Breast epithelium (tissue), 3 donors: ENCODE measurements around the gene AGPAT3.

Source experiments
- POLR2A ChIP-seq: fragments of 450-650 bp; IDR thresholded peaks from one replicate; pipeline ENCODE4 v1.6.1; 2016; ENCODE audit warnings: antibody characterized with exemption, mild to moderate bottlenecking, moderate library complexity
- POLR2AphosphoS5 ChIP-seq, 3 donors: sonication (generic); formaldehyde crosslinking; IDR thresholded peaks; one replicate each; pipeline ENCODE4 v1.6.1; 2017; ENCODE audit warnings: antibody characterized with exemption in 3 of 3
- TF ChIP-seq, protein P1 (sequence below), 3 donors: fragments of 450-650 bp; IDR thresholded peaks; one replicate each; pipeline ENCODE4 v1.5.1; 2016 to 2017; ENCODE audit warnings: antibody characterized with exemption in 3 of 3, mild to moderate bottlenecking in 3 of 3, moderate library complexity in 3 of 3

DNA sequence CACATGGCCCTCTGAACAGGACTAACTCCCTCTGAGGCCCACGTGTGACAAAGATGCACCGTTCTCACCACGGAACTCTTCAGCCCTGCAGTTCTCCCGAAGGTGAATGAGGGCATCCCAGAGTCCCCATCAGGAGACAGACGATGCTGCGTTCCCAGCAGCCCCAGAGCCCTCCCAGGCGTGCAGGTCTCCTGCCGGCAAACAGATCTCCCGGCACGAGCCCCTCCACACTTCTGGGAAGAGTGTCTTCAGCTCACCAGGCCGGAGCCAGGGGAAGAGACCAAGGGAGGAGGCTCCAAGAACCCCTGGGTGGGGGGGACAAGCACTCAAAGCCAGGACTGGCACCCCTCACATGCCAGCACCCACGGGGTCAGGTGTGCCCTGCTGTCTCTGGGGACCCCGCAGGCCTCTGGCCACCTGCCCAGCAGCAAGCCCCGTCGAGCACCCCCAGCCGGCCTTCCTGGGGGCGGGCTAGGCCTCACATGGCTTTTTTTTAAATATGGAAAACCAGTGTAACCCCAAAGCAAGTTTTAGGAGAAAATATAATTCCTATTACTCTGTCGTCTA lies 102.0 kb downstream of the AGPAT3 start:
- TF ChIP-seq POLR2AphosphoS5 (IDR thresholded peaks at IDR 0.05) (no peak), POLR2A (no peak)
- TF ChIP-seq, protein P1, sequence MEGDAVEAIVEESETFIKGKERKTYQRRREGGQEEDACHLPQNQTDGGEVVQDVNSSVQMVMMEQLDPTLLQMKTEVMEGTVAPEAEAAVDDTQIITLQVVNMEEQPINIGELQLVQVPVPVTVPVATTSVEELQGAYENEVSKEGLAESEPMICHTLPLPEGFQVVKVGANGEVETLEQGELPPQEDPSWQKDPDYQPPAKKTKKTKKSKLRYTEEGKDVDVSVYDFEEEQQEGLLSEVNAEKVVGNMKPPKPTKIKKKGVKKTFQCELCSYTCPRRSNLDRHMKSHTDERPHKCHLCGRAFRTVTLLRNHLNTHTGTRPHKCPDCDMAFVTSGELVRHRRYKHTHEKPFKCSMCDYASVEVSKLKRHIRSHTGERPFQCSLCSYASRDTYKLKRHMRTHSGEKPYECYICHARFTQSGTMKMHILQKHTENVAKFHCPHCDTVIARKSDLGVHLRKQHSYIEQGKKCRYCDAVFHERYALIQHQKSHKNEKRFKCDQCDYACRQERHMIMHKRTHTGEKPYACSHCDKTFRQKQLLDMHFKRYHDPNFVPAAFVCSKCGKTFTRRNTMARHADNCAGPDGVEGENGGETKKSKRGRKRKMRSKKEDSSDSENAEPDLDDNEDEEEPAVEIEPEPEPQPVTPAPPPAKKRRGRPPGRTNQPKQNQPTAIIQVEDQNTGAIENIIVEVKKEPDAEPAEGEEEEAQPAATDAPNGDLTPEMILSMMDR (IDR thresholded peaks at IDR 0.05) = no peak
